ENCODE data around the gene TNS1.

TNS1 gene

GRCh38 chr2:217929757-217930707 lies 72.8 kb downstream of the TNS1 start:
- DNase-seq (ENCODE audit: low spot score): no peak

- no peak for DNase-seq (ENCODE audit: low spot score)
Observed at GRCh38 chr2:217929272-217929671, 73.5 kb downstream of the TNS1 start.

- no peak for DNase-seq (ENCODE audit: low spot score)
Observed at GRCh38 chr2:217928324-217929181, 74.2 kb downstream of the TNS1 start.

- no peak for DNase-seq (ENCODE audit: low spot score)
Observed at GRCh38 chr2:217927601-217928323, 75.0 kb downstream of the TNS1 start.

- no peak for DNase-seq (ENCODE audit: low spot score)
Observed at GRCh38 chr2:217926801-217927200, 76.0 kb downstream of the TNS1 start.

DNA sequence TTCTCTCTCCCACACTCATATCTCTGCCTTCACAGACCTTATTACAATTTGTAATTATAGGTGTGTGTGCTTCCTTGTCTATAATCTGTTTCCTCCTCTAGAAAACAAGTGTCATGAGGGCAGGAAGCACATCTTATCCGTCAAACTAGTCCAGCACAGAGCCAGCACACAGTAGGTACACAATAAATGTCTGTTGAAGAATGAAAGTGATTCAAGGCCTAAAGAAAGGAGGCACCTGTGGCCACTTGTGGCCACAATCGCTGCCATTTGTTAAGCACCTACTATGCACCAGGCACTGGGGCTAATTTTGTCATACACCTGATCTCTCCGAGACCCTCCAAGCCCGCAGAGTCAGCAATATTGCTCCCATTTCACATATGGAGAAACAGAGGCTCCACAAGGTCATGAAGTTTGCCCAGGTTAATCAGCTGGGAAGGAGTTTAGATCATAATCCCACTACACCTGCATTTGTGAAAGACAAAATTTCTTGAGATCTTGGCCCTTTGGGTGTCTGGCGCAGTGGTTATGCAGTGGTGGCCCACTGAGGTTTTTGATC lies 78.4 kb downstream of the TNS1 start:
- no peak for DNase-seq (ENCODE audit: low spot score)

DNA sequence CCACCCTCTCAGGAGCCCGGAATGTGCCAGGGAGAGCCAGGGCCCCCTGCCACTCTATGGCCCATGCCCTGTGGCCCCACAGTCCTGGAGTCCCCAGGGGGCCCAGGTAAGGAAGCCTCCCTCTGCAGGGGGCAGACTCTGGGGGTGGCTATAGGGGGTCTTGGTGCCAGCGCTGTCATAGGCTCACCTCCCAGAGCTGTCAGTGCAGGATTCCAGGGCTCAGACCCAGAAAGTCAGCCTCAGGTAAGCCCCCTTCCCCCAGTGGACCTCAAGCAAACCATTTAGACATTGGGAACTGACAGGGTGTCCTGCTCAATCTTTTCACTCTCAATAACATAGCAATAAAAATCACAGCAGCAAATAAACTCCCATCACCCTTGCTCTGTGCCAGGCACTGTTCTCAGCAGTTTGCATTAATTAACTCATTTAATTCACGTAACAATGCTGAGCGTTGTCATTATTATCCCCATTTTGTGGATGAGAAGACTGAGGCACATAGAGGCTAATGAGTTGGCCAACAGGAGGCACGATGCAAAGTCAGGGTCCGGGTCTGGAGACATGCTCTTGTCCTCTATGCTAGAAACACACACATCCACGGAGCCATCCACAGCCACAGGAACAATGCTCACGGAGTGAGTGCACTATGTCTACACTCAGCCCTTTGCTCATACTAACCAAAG lies 79.6 kb downstream of the TNS1 start:
- DNase-seq (ENCODE audit: low spot score): no peak

DNA sequence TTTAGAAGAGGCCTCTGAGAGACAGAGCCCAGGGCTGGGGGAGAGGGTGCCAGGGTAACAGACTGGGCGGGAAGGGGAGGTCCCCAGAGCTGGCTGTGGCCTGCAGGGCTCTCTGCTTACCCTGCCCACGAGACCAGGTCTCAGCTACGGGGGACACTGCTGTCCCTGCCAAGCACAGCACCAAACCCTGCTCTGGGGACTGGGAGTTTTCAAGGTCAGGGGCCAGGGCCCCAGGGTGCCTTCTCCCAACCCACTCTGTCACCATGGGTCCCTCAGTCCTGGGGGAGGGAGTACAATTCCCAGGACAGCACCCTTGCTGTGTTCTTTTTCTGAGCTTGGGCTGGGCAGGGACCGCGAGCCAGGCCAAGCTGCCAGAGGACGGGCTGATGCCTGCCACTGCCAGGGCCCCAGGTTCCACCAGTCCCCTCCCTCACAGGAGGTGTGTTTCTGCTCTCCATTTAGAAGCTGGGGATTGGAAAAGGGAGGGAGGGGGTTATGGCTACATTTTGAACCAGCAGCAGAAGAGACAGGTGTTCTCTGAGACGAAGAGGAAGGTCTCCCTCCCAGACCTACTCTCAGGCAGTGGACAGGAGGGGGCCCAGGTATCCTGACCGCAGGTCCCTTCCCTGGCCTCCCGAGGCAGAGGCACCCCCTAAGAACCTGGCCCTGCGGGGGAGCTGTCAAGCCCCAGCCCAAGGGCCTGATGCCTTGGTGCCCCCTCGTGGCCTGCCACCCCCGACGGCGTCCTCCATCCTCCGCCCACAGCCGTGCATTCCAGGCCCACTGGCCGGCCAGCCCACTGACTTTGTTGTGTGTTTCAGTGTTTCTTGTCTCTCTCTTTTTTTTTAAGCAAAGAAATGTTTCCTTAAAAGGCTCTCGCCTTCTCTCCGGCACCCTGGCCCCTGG lies 80.4 kb downstream of the TNS1 start:
- no peak for DNase-seq (ENCODE audit: low spot score)

GRCh38 chr2:217920879-217921603 lies 81.8 kb downstream of the TNS1 start:
- DNase-seq (ENCODE audit: low spot score): no peak

GRCh38 chr2:217919781-217920351 lies 82.9 kb downstream of the TNS1 start:
- no peak for DNase-seq (ENCODE audit: low spot score)

DNA sequence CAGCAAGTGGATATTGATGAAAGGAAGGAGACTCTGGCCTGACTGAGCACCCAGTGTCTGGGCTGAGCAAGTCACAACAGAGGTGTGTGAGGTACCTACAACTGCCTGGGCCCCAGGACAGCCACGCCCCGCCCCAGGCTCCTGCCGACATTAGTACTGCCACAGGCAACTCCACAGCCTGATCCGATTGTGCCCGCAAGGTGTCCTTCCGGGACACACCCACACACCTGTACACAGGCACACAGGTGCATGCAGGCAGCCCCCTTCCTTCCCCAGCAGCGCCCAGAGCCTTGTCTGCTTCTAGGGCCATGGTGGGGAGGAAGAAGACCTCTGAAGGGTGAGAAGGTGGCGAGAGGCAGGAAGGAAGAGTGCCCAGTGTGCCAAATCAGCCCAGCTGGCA lies 83.6 kb downstream of the TNS1 start:
- no peak for DNase-seq (ENCODE audit: low spot score)

DNA sequence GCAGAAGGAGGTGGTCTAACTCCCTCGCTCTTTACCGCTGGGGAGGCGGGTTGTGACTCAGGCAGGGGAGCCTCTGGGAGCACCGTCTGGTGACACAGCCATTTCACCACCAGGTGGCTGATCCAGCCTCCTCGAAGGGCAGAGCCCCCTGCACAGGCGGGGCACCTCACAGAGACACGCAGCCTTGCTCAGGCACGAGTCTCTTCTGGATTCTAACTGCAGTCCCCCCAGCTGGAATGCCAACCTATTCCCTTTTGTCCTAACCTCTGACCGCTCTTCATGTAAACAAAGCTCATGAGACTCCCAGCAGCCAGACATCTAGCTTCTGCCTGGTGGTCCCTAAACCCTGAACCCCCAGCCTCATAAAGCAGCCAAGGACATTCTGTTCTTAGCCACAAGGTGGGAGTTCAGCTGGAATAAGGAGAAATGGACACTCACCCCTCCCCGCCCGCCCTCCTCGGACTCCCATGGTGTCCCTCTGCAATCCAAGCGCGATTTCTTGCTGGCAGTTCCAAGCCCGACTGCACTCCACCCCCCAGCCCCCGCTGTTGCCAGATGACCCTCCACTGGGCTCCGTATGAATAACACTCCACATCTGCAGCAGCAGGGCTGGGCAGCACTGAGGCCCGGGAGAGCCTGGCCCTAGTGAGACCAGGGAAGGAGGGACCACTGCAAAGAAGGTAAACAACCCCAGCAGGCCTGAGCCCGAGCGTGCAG lies 84.3 kb downstream of the TNS1 start:
- DNase-seq (ENCODE audit: low spot score): no peak

- no peak for DNase-seq (ENCODE audit: low spot score)
Observed at GRCh38 chr2:217916504-217917254, 86.1 kb downstream of the TNS1 start.

DNA sequence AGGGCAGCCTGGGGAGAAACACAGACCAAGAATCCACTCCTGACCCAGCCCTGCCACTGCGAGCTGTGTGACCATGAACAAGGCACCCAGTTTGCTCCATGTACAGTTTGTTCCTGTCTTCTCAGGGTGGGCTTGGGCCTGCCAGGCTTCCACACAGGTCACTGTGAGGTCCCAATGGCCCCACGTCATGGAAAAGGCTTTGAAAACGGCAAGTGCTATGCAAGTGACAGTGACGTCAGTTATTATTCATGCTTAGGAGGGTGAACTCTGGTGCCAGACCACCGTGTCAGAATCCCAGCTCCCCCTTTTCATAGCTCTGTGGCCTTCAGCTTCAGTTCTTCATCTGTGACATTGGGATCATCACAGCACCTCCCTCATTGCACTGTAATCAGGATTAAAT lies 87.1 kb downstream of the TNS1 start:
- DNase-seq (ENCODE audit: low spot score): no peak

GRCh38 chr2:217914878-217915277 lies 87.9 kb downstream of the TNS1 start:
- no peak for DNase-seq (ENCODE audit: low spot score)

GRCh38 chr2:217914078-217914477 lies 88.7 kb downstream of the TNS1 start:
- no peak for DNase-seq (ENCODE audit: low spot score)

DNA sequence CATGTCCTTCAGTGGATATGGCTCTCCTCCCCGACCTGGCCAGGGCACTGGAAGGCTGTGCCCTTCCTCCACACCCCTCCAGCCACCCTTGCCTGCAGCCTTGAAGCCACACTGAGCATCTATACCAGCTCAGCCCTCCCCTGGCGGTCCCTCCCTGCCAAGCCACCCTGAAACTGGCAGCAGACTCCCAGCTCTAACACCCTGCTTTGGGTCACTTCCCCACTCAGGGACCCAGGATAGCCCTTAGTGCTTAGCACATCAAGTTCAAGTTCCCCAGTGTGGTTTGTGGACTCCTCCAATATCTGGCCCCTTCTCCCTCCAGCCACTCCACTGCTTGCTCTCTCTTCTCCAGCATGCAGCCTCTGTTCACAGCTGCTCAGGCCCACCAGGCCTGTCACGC lies 89.4 kb downstream of the TNS1 start:
- no peak for DNase-seq (ENCODE audit: low spot score)

Data from activated CD4-positive, alpha-beta T cell treated with anti-CD3 and anti-CD28 coated beads, Interleukin-2, Interleukin-4, amounts not matched to agents 100 ng/mL and 50 ng/mL, durations not matched to agents 16 hours and 8 hours (primary cell).